ENCODE data around the gene ANKS3.

ANKS3 gene

GRCh38 chr16:4776141-4776705 is 42.2 kb upstream of the ANKS3 start:
- Mint-ChIP-seq H3K27ac (no peak overlapping the region), H3K36me3 (ENCODE audit: low read depth) (no peaks in the 10 kb centered on the region), H3K4me1 (no peaks in the 10 kb centered on the region), H3K4me3 (no peak overlapping the region), H3K9me3 (no peaks in the 10 kb centered on the region), H3K27me3 (ENCODE audit: low read depth, poor library complexity) (peaks cover 7% of the 10 kb centered on the region)
- TF ChIP-seq CTCF (IDR thresholded peaks at IDR 0.05) = no peak
- no peak for DNase-seq

GRCh38 chr16:4775005-4775404 is 40.9 kb upstream of the ANKS3 start:
- peaks cover 4% of the 10 kb centered on the region for H3K27me3 Mint-ChIP-seq (ENCODE audit: low read depth, poor library complexity)
- no peak overlapping the region for H3K4me3 Mint-ChIP-seq
- H3K9me3 Mint-ChIP-seq = no peaks in the 10 kb centered on the region
- no peaks in the 10 kb centered on the region for H3K4me1 Mint-ChIP-seq
- H3K27ac Mint-ChIP-seq = no peak overlapping the region
- no peaks in the 10 kb centered on the region for H3K36me3 Mint-ChIP-seq (ENCODE audit: low read depth)
- no peak for TF ChIP-seq CTCF (IDR thresholded peaks at IDR 0.05)
- DNase-seq = no peak

- no peak for DNase-seq
- H3K4me3 Mint-ChIP-seq = no peak overlapping the region
- no peaks in the 10 kb centered on the region for H3K9me3 Mint-ChIP-seq
- H3K36me3 Mint-ChIP-seq (ENCODE audit: low read depth) = no peaks in the 10 kb centered on the region
- peaks cover 14% of the 10 kb centered on the region for H3K4me1 Mint-ChIP-seq
- H3K27ac Mint-ChIP-seq = no peak overlapping the region
- TF ChIP-seq CTCF (IDR thresholded peaks at IDR 0.05) = no peak
- peaks cover 4% of the 10 kb centered on the region for H3K27me3 Mint-ChIP-seq (ENCODE audit: low read depth, poor library complexity)
Measured at GRCh38 chr16:4772351-4772750, 38.3 kb upstream of the ANKS3 start.

GRCh38 chr16:4771646-4772045 is 37.6 kb upstream of the ANKS3 start:
- no peak for DNase-seq
- TF ChIP-seq CTCF (IDR thresholded peaks at IDR 0.05) = no peak
- Mint-ChIP-seq H3K9me3 (no peaks in the 10 kb centered on the region), H3K36me3 (ENCODE audit: low read depth) (no peaks in the 10 kb centered on the region), H3K27ac (no peak overlapping the region), H3K4me1 (peaks cover 14% of the 10 kb centered on the region), H3K27me3 (ENCODE audit: low read depth, poor library complexity) (no peaks in the 10 kb centered on the region), H3K4me3 (no peak overlapping the region)

- Mint-ChIP-seq H3K4me3 (peak overlapping the region; percentile 82), H3K27me3 (ENCODE audit: low read depth, poor library complexity) (no peaks in the 10 kb centered on the region), H3K4me1 (peaks cover 25% of the 10 kb centered on the region), H3K27ac (peak overlapping the region; percentile 55), H3K9me3 (no peaks in the 10 kb centered on the region), H3K36me3 (ENCODE audit: low read depth) (no peaks in the 10 kb centered on the region)
- no peak for DNase-seq
- no peak for TF ChIP-seq CTCF (IDR thresholded peaks at IDR 0.05)
Measured at GRCh38 chr16:4769306-4769638, 35.2 kb upstream of the ANKS3 start.

- Mint-ChIP-seq H3K9me3 (no peaks in the 10 kb centered on the region), H3K4me3 (peak overlapping the region; percentile 82), H3K4me1 (peaks cover 25% of the 10 kb centered on the region), H3K27ac (peak overlapping the region; percentile 55), H3K36me3 (ENCODE audit: low read depth) (peaks cover 4% of the 10 kb centered on the region), H3K27me3 (ENCODE audit: low read depth, poor library complexity) (no peaks in the 10 kb centered on the region)
- no peak for TF ChIP-seq CTCF (IDR thresholded peaks at IDR 0.05)
- peak; percentile 98 for DNase-seq
Measured at GRCh38 chr16:4768549-4769305, 34.7 kb upstream of the ANKS3 start.
